ENCODE results near the gene ANKRD11.

ANKRD11 gene

GRCh38 chr16:89318430-89318758 is 172.0 kb downstream of the ANKRD11 start:
- no peak overlapping the region for H3K4me3 ChIP-seq (ENCODE audit: low read depth, low read length)
- no peak for TF ChIP-seq CTCF (IDR thresholded peaks at IDR 0.05; ENCODE audit: borderline replicate concordance, insufficient read depth, low read depth, low read length)

- no peak overlapping the region for H3K4me3 ChIP-seq (ENCODE audit: low read depth, low read length)
- TF ChIP-seq CTCF (IDR thresholded peaks at IDR 0.05; ENCODE audit: borderline replicate concordance, insufficient read depth, low read depth, low read length): no peak
These were observed 172.5 kb downstream of the ANKRD11 start for GRCh38 chr16:89317729-89318429.

GRCh38 chr16:89317101-89317671 is 173.2 kb downstream of the ANKRD11 start:
- H3K4me3 ChIP-seq (ENCODE audit: low read depth, low read length): no peak overlapping the region
- no peak for TF ChIP-seq CTCF (IDR thresholded peaks at IDR 0.05; ENCODE audit: borderline replicate concordance, insufficient read depth, low read depth, low read length)

- TF ChIP-seq CTCF (IDR thresholded peaks at IDR 0.05; ENCODE audit: borderline replicate concordance, insufficient read depth, low read depth, low read length): no peak
- H3K4me3 ChIP-seq (ENCODE audit: low read depth, low read length): no peak overlapping the region
These were observed 173.7 kb downstream of the ANKRD11 start for GRCh38 chr16:89316701-89317100.

GRCh38 chr16:89315791-89316581 is 174.4 kb downstream of the ANKRD11 start:
- no peak for TF ChIP-seq CTCF (IDR thresholded peaks at IDR 0.05; ENCODE audit: borderline replicate concordance, insufficient read depth, low read depth, low read length)
- no peak overlapping the region for H3K4me3 ChIP-seq (ENCODE audit: low read depth, low read length)

GRCh38 chr16:89315271-89315670 is 175.1 kb downstream of the ANKRD11 start:
- TF ChIP-seq CTCF (IDR thresholded peaks at IDR 0.05; ENCODE audit: borderline replicate concordance, insufficient read depth, low read depth, low read length): no peak
- H3K4me3 ChIP-seq (ENCODE audit: low read depth, low read length): no peak overlapping the region
